Left ventricle myocardium inferior (tissue), 1 donor: ENCODE data around the gene RAPGEF1. TPM values are rescaled to one million over a fixed set of nuclear protein-coding genes. Genes with fewer than 3 reads are reported as not detected.

ENCODE experiments used
- DNase-seq: peaks from one replicate; pipeline ENCODE4 v3.0.0-alpha.2; 2020
- H3K27ac ChIP-seq: fragments of 200-600 bp; replicated peaks from 2 replicates; pipeline ENCODE4 v1.8.0; 2021
- H3K27me3 ChIP-seq: fragments of 200-600 bp; 2 replicates; pipeline ENCODE4 v1.8.0; 2021; ENCODE audit warnings: low read depth
- H3K36me3 ChIP-seq: fragments of 200-600 bp; 2 replicates; pipeline ENCODE4 v1.8.0; 2021
- H3K4me1 ChIP-seq: fragments of 200-600 bp; 2 replicates; pipeline ENCODE4 v1.8.0; 2021
- H3K4me3 ChIP-seq: fragments of 200-600 bp; 2 replicates; pipeline ENCODE4 v1.8.0; 2021; ENCODE audit warnings: mild to moderate bottlenecking, moderate library complexity
- H3K9me3 ChIP-seq: fragments of 200-600 bp; replicated peaks from 2 replicates; pipeline ENCODE4 v1.8.0; 2021
- CTCF ChIP-seq: fragments of 200-600 bp; IDR thresholded peaks from 2 replicates; pipeline ENCODE4 v1.8.0; 2021; ENCODE audit warnings: antibody characterized with exemption, mild to moderate bottlenecking, borderline replicate concordance
- intact Hi-C: fragments of 100-400 bp; cut with micrococcal nuclease; formaldehyde crosslinking; loops from one replicate; pipeline ENCODE4 v1.11.0; 2022
- total RNA-seq: library from RNA; stranded (reverse); fragmentation: NEBNext Ultra II Directional; extraction: Animal tissue kit (Norgen Biotek cat#: 25700); gene quantifications from one replicate; pipeline ENCODE4 v1.2.1, GENCODE V29; 2021
- donor health status: DM: no; HTN: yes; CAD: no; lungs with severe emphysema.

Gene RAPGEF1
- total RNA-seq, 1 donor from 2014 or later = 95.9 TPM

GRCh38 chr9:131559421-131560000 is 180.4 kb downstream of the RAPGEF1 start:
- no peak for TF ChIP-seq CTCF
- Histone ChIP-seq H3K36me3 (no peaks in the 10 kb centered on the region), H3K4me1 (no peaks in the 10 kb centered on the region), H3K9me3 (peaks cover 19% of the 10 kb centered on the region), H3K27me3 (peaks cover 24% of the 10 kb centered on the region), H3K27ac (no peak overlapping the region), H3K4me3 (no peak overlapping the region)
- DNase-seq = no peak
- intact Hi-C loops = no loop called here

DNA sequence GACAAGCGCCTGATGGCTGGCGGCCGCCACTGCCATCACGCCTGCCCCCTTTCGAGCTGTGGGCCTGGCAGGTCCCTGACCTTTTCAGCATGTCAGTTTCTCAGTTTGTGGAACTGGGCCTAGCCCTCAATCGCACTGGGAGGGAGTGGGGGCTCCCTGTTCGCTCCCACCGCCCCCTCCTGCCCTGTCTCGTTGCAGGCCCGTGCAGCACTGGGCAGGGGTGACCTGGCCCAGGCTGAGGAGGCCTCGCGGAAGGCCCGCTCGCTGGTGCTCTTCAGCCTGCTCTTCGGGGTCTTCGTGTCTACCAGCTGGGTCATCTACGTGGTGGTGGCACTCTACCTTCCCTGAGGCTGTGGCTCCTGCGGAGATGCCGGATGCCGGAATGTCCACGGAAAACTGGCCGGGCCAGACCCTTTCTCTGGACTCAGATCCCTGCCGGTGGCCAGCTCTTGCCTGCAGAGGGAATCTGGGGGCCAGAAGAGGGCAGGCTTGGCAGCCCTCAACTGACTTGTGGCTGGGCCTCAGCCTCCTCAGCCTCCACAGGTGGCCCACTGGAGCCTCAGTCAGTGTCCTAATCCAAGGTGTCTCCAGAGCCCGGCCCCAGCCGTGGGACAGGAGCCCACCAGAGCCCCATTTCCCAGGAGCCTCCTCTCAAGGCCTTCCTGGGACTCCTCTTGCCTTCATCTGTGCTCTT is 181.9 kb downstream of the RAPGEF1 start:
- H3K27ac ChIP-seq = no peak overlapping the region

GRCh38 chr9:131555841-131556673 is 183.8 kb downstream of the RAPGEF1 start:
- H3K9me3 ChIP-seq = no peaks in the 10 kb centered on the region
- no peak overlapping the region for H3K4me3 ChIP-seq
- no peak overlapping the region for H3K27ac ChIP-seq
- H3K27me3 ChIP-seq = peaks cover 56% of the 10 kb centered on the region
- no peaks in the 10 kb centered on the region for H3K4me1 ChIP-seq
- DNase-seq = no peak
- H3K36me3 ChIP-seq = no peaks in the 10 kb centered on the region
- no peak for TF ChIP-seq CTCF
- intact Hi-C loops = no loop called here

More for the DNA sequence above, 181.9 kb downstream of the RAPGEF1 start:
- Histone ChIP-seq H3K4me3 (no peak overlapping the region), H3K27me3 (peaks cover 39% of the 10 kb centered on the region), H3K36me3 (no peaks in the 10 kb centered on the region), H3K9me3 (peaks cover 11% of the 10 kb centered on the region), H3K4me1 (no peaks in the 10 kb centered on the region)
- intact Hi-C loops = no loop called here
- TF ChIP-seq CTCF = no peak
- no peak for DNase-seq

DNA sequence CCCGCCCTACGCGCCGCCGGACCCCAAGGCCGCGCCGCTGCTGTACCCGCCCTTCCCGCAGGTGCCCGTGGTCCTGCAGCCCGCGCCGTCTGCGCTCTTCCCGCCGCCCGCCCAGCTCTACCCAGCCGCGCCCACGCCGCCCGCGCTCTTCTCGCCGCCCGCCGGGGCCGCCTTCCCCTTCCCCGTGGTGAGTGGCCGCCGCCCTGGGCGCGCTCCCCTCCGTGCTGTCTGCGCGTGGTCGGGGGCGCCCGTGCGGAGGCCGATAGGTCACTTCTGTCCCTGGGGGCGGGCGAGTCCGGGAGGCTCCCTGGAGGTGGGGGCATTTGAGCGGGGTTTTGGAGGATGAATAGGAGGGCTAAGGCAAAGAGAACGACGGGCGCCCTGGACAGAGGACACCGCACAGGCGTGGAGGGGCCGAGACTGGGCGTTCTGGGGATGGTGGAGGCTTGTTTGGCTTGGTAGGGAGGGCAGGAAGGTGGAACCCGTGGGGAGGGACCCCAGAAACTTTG is 185.0 kb downstream of the RAPGEF1 start:
- no peak for DNase-seq

More for the DNA sequence above, 185.0 kb downstream of the RAPGEF1 start:
- intact Hi-C loops = no loop called here
- no peak for TF ChIP-seq CTCF
- H3K4me3 ChIP-seq = no peak overlapping the region
- no peaks in the 10 kb centered on the region for H3K36me3 ChIP-seq
- no peak overlapping the region for H3K27ac ChIP-seq
- no peaks in the 10 kb centered on the region for H3K9me3 ChIP-seq
- H3K4me1 ChIP-seq = no peaks in the 10 kb centered on the region
- H3K27me3 ChIP-seq = peaks cover 66% of the 10 kb centered on the region
